NCI-H82 treated with DMSO at 0.1 percent for 48 hours (cell line): ENCODE data around the gene KCNIP1.

Experiments
- DNase-seq: peaks from one replicate; lab custom pipeline; 2025; ENCODE audit not compliant: unreplicated experiment; lab: John Stamatoyannopoulos, UW

The KCNIP1 gene

DNA sequence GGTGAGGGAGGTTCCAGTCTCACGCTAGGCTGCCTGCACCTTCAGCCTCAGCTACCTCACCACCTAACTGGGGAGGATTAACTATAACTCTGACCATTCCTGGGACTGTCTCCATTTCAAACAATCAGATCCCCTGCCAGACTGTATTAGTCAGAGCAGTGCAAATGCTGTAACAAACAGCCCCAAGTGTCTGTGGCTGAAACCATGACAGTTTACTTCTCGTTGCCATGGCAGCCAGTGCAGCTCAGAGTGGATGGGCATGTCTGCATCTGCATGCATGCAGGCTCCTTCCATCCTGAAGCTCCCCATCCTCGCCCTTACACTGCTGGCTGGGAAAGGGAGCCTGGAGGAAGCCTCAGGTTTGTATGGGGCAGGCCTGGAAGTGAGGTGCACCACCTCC is 86.7 kb downstream of the KCNIP1 start:
- no peak for DNase-seq

DNA sequence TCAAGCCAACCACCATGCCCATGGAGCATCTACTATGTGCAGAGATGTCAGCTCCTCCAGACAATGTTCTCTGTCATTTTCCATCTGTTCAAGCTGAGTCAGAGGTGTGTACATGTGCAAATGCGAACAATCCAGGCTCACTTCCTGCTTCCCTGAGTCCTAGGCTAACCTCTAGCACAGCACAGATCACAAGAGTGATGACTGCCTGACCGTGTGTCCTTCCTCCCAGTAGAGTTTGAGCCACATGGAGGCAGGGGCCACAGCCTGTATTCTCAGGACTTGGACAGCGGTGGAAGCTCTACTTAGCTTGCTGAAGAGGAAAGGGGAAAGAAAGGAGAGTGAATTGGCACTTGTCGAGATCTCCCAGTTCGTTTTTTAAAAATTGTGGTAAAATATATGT is 87.2 kb downstream of the KCNIP1 start:
- DNase-seq = no peak

GRCh38 chr5:170596482-170597044 is 92.7 kb downstream of the KCNIP1 start:
- no peak for DNase-seq

DNA sequence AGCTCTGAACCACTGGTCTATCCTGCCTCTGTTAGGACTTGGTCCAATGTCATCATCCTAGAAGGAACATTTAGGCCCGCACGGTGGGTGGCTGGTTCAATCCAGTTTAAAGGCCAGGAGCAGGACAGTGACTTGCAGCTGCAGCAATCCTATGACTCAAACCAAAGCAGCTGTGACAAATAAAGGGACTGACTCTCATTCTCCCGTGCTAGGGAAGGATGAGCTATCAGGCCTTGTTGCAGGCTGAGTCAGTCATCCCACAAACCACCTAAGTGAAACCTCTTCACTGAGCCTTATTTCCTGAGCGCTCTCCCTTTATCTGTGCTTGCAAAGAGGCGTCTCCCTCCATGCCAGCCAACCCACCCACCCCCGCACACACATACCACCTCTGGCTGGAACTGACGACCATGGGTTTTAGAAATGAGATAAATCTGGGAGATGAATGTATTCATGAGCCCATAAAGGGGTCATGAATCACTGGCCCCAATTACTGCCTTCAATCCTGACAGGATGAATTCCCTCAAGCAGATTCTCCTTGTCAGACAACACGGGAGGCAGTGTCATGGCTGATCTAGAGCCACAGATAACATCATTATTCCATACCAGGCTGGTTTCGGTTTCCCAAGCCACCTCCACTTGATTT is 93.4 kb downstream of the KCNIP1 start:
- DNase-seq = no peak

- DNase-seq = no peak
Observed at GRCh38 chr5:170597872-170598271, 94.1 kb downstream of the KCNIP1 start.

GRCh38 chr5:170599756-170600155 is 95.9 kb downstream of the KCNIP1 start:
- no peak for DNase-seq

GRCh38 chr5:170601619-170602018 is 97.8 kb downstream of the KCNIP1 start:
- no peak for DNase-seq

GRCh38 chr5:170603109-170603508 is 99.3 kb downstream of the KCNIP1 start:
- DNase-seq = no peak

GRCh38 chr5:170603578-170604565 is 100.1 kb downstream of the KCNIP1 start:
- DNase-seq = no peak

DNA sequence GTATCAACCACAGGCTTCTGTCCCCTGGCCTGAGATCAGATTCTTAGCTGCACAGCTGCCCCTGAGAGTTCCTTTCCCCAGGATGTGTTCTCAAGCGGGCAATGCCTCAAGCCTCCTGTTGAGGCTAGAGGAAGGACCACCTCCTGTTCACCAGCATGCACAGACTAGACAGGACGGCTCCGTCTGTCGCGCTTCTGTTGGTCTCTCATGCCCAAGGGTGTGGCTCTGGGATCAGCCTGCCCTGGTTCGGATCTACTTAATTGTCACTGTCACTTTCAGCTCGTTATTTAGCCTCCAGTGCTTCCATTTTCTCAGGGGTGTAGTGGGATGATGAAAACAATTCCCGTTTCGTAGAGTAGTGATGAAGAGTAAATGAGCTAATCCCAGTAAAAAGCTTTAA is 103.1 kb downstream of the KCNIP1 start:
- no peak for DNase-seq

DNA sequence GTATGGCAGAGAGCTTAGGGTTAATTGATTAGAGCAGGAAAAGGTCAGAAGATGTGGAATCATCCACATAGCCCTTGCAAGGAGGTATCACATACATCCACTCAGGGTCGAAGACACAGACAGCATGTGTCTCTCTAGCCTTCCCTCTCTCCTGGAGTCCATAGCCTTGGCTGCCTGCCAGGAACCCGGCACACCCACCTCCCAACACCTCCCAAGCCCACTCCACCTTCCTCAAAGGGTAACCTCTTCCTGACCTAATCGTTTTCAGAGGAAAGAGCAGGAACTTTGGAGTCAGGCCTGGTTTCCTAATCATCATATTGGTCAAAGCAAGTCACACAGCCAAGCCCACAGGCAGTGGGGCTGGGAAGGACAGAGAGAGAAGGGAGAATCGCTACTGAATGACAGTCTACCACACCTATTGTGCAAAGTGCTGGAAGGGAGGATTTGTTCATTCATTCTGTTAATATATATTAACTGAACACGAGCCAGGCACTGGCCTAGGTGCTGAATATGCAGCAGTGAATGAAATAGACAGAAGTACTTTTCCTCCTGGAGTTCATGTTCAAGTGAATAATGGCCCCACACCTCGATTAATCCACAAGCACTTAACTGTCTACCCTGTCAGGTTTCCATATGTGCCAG is 107.8 kb downstream of the KCNIP1 start:
- DNase-seq = no peak

GRCh38 chr5:170612256-170612678 is 108.4 kb downstream of the KCNIP1 start:
- no peak for DNase-seq

DNA sequence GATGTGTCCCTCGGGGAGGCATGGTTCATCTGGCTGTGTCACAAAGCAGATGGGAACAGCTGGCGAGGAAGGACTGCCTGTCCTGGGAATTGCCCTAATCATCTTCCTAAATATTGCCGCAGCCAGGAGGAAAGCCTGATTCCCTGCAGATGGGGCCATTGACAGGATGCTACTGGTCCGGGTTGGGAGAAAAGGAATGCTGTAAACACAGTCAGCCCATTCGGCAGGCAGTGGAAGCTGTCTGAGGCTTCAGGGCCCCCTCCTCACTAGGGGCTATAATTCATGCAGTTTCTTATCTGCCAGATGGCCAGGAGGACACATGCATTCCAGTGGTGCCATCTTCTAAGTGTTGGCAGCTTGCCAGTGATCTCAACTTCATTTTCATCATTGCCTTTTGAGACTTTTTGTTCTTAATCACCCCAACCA is 110.3 kb downstream of the KCNIP1 start:
- no peak for DNase-seq

- no peak for DNase-seq
Observed at GRCh38 chr5:170614720-170615119, 110.9 kb downstream of the KCNIP1 start.

- no peak for DNase-seq
Observed at GRCh38 chr5:170617533-170618490, 114.0 kb downstream of the KCNIP1 start.

DNA sequence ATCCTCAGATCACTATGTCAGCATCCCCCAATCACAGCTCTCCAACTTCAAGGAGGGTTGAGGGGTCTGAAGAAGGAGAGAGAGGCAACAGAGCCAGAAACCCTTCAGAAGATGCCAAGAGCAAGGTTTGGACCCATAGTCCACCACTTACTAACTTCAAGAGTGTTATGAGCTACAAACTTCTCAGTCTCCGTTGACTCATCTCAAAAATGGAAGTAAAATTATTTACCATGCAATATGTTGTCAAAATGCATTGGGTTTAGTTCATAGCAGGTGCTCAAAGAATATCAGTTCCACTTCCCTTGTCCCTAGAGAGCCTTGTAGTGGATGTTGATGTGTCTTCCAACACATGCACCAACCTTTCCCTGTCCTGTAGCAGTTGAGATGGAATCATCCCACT is 116.0 kb downstream of the KCNIP1 start:
- no peak for DNase-seq

- DNase-seq = no peak
Observed at GRCh38 chr5:170622933-170623332, 119.1 kb downstream of the KCNIP1 start.

DNA sequence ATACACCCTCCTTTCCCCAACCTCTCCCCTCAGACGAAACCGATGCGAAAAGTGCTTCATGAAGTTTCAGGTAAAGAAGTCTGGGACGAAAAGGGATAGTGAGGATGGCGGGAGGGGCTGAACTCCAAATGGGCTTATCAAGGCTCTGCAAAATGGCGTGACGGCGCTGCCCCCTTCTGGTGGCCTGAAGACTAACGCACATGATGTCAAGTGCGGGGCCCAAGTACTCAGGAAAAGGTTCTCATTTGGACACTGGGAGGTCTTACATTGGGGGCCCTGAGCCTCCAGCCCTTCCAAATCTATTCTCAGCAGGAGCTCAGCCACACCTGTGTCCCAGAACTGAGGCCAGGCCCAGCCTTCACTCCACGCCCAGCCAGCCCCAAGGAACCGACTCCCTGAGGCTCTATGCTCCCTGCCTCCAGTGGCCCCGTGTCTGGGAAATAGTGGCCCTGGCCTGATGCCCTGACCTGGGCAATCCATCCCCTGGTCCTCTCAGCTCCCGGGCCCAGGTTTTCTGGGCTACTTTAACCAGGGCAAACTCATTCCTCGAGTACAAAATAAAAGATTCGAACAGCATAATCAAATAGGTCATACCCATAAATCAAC is 119.9 kb downstream of the KCNIP1 start:
- DNase-seq = no peak

GRCh38 chr5:170625221-170626165 is 121.7 kb downstream of the KCNIP1 start:
- no peak for DNase-seq
